Stimulated activated CD4-positive, alpha-beta T cell treated with anti-CD3 and anti-CD28 coated beads, Interleukin-1b, Interleukin-23, amount 100 ng/mL, for 4 hours (primary cell): ENCODE measurements around the gene B4GALNT2.
"Not testable (repeated sequence)": the region's sequence is repeated elsewhere in the genome, so short reads cannot be mapped to it uniquely, and the experiment has no call there.

Experiments
- DNase-seq, 2 donors: peaks; one replicate each; pipeline ENCODE4 v3.0.0-alpha.2; 2020; ENCODE audit warnings: low read depth in 2 of 2

B4GALNT2 gene, protein sequence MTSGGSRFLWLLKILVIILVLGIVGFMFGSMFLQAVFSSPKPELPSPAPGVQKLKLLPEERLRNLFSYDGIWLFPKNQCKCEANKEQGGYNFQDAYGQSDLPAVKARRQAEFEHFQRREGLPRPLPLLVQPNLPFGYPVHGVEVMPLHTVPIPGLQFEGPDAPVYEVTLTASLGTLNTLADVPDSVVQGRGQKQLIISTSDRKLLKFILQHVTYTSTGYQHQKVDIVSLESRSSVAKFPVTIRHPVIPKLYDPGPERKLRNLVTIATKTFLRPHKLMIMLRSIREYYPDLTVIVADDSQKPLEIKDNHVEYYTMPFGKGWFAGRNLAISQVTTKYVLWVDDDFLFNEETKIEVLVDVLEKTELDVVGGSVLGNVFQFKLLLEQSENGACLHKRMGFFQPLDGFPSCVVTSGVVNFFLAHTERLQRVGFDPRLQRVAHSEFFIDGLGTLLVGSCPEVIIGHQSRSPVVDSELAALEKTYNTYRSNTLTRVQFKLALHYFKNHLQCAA

DNA sequence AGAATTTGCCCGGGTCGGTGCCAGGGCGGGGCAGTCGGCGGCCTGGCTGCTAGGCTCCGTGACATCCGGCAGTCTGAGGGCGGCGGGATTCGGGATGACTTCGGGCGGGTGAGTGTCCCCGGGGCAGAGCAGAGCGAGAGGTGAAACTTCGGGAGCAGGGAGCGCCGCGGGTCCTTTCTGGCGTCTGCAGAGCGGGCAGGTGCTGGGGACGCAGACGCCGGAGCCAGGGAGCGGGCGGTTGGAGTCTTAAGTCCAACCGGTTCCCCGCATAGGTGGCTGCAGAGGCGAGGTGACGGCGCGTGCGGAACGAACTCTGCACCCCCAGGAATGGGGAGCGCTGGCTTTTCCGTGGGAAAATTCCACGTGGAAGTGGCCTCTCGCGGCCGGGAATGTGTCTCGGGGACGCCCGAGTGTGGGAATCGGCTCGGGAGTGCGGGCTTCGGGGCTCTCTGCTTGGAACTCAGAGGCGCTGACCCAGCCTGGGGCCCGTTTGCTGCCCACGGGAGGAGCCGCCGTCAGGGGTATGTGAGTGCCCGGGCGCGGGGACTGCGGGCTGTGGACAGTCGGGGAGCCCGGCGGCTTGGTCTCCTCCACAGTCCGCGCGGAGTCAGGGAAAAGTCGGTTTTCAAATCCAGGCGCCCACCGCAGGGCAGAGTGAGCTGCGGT is at the start of gene B4GALNT2:
Gene B4GALNT2 (plus strand): TSS at position 71 of the 666 bp plus-strand sequence. CDS start 24 bp downstream, at position 95.
- no peak for DNase-seq

DNA sequence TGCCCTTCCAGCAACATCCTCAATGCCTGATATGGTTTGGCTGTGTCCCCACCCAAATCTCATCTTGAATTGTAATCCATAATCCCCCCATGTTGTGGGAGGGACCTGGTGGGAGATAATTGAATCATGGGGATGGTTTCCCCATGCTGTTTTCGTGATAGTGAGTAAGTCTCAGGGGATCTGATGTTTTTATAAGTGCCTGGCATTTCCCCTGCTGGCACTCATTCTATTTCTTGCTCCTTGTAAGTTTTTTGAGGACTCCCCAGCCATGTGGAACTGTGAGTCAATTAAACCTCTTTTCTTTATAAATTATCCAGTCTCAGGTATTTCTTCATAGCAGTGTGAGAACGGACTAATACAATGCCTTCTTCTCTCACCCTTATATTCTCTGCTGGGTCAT is 47.5 kb upstream of the B4GALNT2 start:
- DNase-seq: not testable (repeated sequence)

DNA sequence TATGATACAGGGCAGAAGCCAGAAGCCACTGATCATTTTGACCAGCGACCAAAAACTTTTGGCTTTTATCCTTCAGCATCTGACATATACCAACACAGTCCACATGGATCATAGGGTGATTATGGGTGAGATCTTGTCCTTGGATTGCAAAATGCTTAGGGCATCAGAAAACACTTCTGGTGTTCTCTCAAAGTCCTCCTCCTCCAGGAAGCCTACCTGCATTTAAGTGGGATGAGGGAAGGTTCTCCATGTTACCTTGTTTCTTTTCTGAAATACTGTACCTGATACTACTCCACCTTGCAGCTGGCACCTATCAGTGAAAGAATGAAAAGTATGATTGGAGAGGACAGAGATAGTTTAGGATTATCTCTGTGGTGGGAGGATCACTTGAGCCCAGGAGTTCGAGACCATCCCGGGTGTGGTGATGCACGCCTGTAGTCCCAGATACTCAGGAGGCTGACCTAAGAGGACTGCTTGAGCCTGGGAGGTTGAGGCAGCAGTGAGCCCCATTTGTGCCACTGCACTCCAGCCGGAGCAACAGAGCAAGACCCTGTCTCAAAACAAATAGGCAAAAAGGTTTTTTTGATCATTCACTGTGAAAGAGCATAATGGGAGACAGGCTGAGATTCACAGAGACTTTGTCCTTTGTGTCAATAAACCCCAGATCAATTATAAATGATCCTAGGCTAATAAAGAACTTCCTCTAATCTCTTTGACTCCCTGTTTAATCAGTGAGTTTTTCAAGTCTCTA is 46.8 kb upstream of the B4GALNT2 start:
- no peak for DNase-seq

DNA sequence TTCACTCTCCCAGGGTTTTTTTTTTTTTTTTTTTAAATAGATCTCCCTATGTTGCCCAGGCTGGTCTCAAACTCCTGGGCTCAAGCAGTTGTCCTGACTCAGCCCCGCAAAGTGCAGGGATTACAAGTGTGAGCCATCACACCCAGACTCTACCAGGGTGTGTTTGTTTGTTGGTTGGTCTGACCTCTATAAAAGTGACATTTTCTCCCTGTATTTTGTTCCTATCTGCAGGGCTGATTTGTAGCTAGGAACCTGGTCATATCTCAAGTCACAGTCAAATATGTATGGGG is 46.3 kb upstream of the B4GALNT2 start:
- DNase-seq: no peak

DNA sequence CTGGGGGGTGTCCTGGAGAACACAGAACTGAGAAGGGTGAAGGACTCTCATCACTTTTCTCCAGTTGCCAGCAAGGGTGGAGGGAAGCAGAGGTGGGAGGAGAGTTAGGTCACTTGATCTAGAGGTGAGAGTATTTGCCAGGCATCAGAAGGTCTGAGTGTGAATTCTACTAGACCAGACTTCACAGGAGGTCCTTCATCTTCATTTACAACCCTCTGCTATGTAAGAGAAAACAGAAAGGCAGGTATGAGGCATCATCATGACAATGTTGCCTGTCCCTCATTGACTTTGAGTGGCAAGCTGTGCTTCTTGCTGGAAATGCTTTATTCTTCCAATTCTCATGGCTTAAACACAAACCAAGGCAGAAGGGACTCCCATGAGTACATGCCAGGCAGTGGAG is 45.9 kb upstream of the B4GALNT2 start:
- DNase-seq: no peak

DNA sequence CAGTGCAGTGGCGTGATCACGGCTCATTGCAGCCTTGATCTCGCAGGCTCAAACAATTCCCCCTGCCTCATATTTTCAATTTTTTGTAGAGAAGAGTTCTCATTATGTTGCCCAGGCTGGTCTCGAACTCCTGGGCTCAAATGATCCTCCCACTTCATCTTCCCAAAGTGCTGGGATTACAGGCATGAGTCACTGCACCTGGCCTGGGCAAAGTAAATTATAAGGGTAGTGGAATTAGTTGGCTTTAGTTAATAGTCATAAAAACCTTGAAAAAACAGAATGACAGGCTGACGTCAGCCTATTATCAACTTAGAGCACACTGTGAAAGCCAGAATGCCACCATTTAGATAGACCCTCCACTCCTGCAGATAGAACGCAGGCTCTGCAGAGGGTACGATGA is 43.5 kb upstream of the B4GALNT2 start:
- no peak for DNase-seq

DNA sequence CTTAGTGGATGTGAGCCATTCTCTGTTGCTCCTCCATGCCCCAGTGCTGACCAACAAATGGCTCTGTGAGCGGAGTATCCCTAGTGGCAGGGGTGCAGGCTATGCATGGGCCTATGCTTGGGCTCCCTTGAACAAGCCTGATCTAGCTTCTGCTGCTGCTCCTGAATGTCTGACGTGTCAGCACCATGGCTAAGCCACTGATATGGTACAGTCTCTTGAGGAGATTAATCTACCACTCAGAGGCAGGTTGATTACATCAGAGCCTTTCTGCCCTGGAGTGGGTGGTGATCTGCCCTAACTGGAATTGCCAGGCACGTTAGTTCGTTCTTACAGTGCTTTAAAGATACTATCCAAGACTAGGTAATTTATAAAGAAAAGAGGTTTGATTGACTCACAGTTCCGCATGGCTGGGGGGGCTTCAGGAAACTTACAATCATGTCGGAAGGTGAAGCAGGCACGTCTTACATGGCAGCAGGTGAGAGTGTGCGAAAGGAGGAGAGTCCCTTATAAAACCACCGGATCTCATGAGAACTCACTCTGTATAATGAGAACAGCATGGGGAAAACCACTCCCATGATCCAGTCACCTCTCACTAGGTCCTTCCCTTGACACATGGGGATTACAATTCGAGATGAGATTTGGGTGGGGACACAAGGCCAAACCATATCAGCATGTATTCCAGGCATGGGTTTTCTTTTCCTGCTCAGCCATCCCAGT is 41.5 kb upstream of the B4GALNT2 start:
- no peak for DNase-seq

DNA sequence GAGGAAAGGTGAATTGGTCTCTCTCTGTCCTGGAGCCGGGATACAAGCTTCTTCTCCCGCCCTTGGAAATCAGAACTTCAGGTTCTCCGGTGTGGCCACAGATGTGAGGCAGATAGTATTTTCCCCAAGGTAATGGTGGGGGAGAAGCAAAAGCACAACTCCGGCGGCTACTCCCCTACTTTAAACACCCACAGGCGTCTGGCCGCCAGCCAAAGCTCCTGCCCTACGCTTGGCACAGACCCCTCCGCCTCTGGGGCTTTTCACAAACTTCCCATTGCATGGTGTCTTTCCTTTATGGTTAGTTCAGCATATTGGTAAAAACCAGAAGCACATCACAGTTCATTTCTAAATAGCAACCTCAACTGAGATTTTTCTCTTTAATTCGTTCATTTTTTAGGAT is 39.4 kb upstream of the B4GALNT2 start:
- DNase-seq: no peak

DNA sequence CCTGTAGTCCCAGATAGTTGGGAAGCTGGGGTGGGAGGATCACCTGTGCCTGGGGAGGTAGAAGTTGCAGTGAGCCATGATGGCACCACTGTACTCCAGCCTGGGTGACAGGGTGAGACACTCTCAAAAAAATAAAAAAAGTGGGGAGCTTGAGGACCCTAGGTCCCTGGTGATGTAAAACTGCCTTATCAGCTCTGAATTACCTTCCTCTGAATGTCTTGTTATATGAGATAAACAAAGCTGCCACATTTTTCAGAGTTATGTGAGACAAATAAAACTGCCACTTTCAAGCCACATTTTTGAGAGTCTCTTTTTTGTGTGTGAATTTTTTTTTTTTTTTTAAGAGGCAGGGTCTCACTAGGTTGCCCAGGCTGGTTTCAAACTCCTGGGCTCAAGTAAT is 32.0 kb upstream of the B4GALNT2 start:
- no peak for DNase-seq

DNA sequence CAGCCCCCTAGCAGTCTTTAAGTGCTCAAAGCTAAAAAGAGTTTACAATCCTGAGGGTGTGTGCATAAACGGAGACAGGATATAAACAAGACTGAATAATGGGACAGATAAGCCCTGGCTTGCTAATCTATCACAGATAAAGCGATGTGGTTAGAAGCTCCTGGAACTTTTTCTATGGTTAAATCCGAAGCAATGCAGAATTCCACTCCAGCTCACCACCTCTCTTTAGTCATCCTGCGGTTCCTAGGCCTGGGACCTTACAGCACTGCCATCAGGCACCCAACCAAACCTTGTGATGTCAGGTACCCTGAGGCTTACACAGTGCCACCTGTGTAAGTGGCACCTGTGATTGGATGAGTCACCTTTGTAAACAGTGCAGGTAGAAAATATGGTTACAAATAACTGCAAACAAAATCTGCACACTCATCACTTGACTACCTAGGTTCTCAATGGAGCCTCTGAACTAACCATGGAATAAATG is 31.5 kb upstream of the B4GALNT2 start:
- no peak for DNase-seq

DNA sequence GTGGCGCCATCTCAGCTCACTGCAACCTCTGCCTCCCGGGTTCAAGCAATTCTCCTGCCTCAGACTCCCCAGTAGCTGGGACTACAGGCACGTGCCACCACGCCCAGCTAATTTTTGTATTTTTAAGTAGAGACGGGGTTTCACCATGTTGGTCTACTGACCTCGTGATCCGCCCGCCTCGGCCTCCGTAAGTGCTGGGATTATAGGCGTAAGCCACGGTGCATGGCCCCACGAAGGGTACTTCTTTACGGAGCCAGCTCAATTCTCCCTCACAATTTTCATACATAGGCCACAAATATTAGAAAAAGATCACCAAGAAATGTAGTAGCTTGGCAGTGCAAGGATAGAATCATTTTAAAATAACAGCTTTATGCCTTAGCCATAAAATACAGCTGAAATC is 29.2 kb upstream of the B4GALNT2 start:
- DNase-seq: not testable (repeated sequence)

DNA sequence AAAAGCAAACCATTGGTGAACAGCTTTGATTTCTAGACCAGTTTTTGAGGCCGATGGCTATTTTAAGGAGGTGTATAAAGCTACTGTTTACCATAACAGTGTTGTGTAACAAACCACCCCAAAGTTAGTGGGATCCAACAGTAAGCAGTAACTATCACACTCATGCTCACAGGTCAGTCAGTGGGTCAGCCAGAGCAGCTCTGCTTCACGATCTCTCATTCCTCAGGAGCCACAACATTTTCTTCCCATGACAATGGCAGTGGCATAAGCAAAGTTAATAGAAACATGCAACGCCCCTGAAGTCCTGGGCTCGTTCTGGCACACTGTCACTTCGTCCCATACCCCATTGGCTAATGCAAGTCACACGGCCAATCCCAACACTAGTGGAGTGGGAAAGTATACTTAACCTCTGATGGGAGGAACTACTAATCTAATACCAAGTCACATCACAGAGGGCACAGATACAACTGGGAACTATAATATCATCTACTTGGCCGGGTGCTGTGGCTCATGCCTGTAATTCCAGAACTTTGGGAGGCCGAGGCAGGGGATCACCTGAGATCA is 28.0 kb upstream of the B4GALNT2 start:
- DNase-seq: no peak

DNA sequence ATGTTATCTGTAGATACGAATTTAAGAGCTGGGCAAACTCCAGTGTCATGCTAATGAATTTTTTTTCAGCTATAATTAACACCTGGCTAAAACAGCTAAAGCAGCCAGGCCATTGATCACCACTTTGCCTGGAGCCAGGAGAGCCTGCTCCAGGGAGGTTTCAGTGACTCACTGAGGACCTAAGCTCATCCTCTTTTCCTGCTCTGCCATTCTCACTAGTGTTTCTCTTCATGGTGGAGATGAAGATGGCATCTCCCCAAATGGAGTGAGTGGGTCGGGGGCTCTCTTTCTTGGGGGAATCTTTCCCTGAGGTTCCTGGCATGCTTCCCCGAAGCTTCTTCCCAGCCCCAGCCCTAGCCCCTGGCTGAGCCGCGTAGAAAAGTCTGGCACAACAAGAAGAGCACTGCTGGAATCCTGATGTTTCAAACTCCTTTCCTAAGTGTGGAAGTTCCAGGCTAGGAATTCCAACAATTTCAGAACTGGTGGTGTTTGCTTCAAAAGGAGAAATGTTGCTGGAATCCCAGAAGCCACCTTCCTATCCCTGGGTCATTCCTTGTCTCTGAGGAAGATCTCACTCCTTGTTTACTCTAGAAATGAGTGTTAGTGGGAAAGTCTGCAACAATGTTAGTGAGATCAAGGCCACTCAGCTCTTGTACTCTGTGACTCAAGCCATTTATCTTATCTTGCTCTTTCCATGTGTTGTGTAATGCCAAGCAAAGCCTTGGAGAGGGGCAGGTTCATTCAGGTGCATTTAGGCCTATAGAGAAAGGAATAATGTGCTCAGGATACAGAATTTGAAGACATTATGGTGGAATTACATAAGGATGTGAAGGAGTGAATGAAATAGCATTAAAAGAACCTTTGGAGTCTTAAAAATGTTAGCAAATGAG is 26.0 kb upstream of the B4GALNT2 start:
- no peak for DNase-seq

DNA sequence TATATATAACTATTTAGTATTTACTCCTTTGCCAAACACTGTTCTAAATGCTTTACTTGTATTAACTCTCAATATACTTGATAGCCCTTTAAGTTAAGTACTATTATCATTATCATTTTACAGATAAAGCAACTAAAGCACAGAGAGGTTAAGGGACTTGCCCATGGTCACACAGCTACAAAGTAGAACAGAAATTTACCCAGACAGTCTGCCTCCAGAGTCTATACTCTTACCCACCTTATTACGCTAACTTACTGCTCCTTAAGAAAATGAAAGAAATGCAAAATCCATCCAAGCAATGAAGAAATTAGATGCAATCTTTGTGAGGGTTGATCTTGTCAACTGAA is 25.4 kb upstream of the B4GALNT2 start:
- DNase-seq: no peak

DNA sequence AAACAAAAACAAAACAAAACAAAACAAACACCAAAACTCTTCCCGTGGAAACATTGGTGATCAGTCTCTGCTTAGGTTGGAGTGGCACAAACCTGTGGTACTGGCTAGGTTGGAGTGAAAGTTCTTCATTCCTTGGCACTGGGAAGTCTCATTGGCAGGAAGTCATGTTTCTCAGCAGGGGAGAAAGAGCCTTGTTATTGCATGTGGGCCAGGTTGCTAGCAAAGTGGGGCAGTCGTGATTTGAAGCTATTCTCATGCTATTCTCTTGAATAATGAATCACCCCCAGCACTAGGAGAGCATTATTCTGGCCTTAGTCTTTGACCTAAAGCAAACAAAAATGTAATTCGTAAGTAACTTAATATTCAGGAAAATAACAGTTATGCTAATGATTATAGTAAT is 24.3 kb upstream of the B4GALNT2 start:
- no peak for DNase-seq

DNA sequence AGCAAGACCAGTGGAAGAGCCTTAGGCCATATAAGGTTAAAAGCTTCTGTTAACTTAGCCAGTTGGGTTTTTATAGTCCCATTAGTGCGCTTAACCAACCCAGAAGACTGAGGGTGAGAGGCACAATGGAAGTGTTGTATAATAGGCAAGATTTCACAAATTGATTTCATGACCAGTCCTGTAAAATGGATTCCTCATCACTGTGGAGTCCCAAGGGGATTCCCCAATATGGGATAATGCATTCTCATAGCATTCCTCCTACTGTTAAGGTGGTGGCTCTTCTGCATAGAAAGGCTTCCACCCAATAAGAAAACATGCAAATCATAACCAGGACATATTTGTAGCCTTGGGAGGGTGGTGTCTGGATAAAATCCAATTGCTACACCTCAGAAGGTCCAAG is 22.1 kb upstream of the B4GALNT2 start:
- no peak for DNase-seq

DNA sequence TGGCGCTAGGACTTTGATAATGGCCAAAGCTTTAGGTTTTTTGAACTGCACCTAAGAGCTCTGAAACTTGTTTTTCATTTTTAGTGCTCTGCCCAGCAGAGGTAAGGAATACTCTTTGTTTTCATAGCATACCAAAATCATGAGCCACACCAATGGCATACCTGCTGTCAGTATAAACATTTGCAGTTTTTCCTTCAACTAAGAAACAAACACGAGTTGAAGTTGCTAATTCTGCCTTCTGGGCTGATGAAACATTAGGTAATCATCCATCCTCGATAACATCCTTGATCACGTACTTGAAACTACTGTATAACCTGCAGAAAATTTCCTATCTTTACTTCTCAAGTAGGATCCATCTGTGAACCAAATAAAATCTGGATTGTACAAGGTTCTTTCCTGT is 20.6 kb upstream of the B4GALNT2 start:
- no peak for DNase-seq

DNA sequence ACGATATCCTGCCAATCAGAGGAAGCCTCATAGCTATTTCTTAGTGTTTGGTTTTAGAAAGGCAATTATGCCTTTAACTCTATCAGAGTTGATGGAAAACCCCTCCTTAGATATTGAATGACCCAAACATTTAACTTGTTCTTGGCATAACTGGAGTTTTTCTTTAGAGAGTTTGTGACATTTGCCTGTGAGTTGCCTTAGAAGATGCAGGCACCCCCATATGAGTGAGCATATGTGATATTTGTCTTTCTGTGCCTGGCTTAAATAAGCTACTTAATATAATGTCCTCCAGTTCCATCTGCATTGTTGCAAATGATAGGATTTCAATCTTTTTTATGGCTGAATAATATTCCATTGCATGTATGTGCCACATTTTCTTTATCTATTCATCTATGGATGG is 19.6 kb upstream of the B4GALNT2 start:
- DNase-seq: no peak

DNA sequence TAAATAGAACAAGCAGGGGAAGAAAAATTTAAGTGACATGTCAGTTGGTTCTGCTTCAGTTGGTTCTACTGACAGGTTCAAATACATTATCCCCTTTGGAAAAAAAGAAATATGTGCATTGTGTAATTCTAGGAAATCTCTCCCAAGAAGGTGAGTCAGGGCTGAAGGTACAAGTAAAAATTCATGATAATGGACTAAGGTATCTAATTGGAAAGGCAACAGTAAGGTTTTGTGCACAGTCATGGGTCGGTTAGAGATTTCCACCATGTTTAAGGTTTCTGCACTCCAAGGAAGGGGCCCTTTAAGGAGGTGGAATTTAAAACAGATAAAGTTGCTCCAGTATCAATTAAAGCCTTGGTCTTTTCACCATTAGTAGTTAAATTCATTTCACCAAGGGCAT is 17.9 kb upstream of the B4GALNT2 start:
- DNase-seq: no peak

DNA sequence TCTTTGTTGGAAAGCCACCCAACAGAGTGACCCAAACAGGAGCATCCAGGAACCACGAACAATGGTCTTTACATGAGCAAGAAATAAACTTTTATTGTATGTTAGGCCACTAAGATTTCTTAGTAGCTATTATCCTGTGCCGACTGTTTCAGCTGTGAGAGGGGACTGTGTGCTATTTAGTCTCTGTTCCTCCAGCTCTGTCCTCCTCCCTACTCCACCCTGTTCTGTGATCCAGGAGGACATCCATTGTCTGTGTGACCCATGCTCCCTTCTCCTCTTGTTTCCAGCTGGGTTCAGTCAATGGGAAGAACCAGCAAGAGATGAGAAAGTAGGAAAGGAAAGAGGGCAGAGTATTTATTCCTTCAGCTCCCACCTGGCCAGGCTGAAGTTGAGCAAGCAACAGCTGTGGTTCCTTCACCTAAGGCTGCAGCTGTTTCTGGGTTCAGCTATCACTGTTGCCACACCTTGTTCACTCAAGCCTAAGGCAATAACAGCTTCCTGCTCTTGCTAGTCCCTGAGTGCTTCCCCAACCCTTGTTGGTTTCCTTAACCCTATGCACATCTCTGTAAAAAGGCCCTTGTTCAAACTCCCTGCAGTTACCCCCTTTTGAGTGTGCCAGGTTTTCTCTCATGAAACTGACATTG is 14.9 kb upstream of the B4GALNT2 start:
- no peak for DNase-seq
